DMS 273 treated with DMSO at 0.1 percent for 48 hours (cell line): ENCODE data around the gene CRACR2A.

Source experiments
- DNase-seq: peaks from one replicate; lab custom pipeline; 2025; lab: John Stamatoyannopoulos, UW

CRACR2A gene

GRCh38 chr12:3595721-3596120, 157.2 kb downstream of the CRACR2A start:
- DNase-seq: no peak

- no peak for DNase-seq
These were observed 157.9 kb downstream of the CRACR2A start for GRCh38 chr12:3594966-3595365.

GRCh38 chr12:3593906-3594483, 158.9 kb downstream of the CRACR2A start:
- no peak for DNase-seq

GRCh38 chr12:3592856-3593625, 159.9 kb downstream of the CRACR2A start:
- DNase-seq: no peak

GRCh38 chr12:3589745-3590144, 163.2 kb downstream of the CRACR2A start:
- no peak for DNase-seq

- no peak for DNase-seq
These were observed 165.4 kb downstream of the CRACR2A start for GRCh38 chr12:3587402-3588013.

- no peak for DNase-seq
These were observed 169.1 kb downstream of the CRACR2A start for GRCh38 chr12:3583656-3584334.

- no peak for DNase-seq
These were observed 172.7 kb downstream of the CRACR2A start for GRCh38 chr12:3580094-3580749.

GRCh38 chr12:3579446-3580093, 173.3 kb downstream of the CRACR2A start:
- DNase-seq: no peak

GRCh38 chr12:3578557-3578956, 174.4 kb downstream of the CRACR2A start:
- DNase-seq: no peak

GRCh38 chr12:3576891-3577290, 176.0 kb downstream of the CRACR2A start:
- no peak for DNase-seq

- no peak for DNase-seq
These were observed 177.9 kb downstream of the CRACR2A start for GRCh38 chr12:3574986-3575385.

GRCh38 chr12:3572560-3572959, 180.3 kb downstream of the CRACR2A start:
- DNase-seq: no peak

GRCh38 chr12:3571724-3572123, 181.2 kb downstream of the CRACR2A start:
- no peak for DNase-seq

- DNase-seq: no peak
These were observed 181.6 kb downstream of the CRACR2A start for GRCh38 chr12:3571323-3571722.

- DNase-seq: no peak
These were observed 184.2 kb downstream of the CRACR2A start for GRCh38 chr12:3568695-3569094.

- DNase-seq: no peak
These were observed 186.9 kb downstream of the CRACR2A start for GRCh38 chr12:3565985-3566384.
